HL-60 (cell line): Measurements from ENCODE around the gene CHKB.
"Not testable (repeated sequence)": the region's sequence is repeated elsewhere in the genome, so short reads cannot be mapped to it uniquely, and the experiment has no call there.

ENCODE experiments used
- DNase-seq, 2 experiments: peaks; one replicate each; pipeline ENCODE4 v3.0.0-alpha.2; 2010 to 2020; ENCODE audit warnings: low read depth in 1 of 2, low spot score in 1 of 2
- H3K27ac ChIP-seq: fragments of 250-450 bp; sonication (Bioruptor Pico); replicated peaks from 2 replicates; pipeline ENCODE4 v1.5.1; 2020; ENCODE audit warnings: mild to moderate bottlenecking, moderate library complexity
- H3K27me3 ChIP-seq: fragments of 250-450 bp; sonication (Bioruptor Pico); 2 replicates; pipeline ENCODE4 v1.5.1; 2021; ENCODE audit warnings: mild to moderate bottlenecking, moderate library complexity; ENCODE audit not compliant: insufficient read depth, poor library complexity, severe bottlenecking
- H3K4me3 ChIP-seq: replicated peaks from 2 replicates; pipeline ENCODE4 v1.5.1; 2011; ENCODE audit warnings: mild to moderate bottlenecking, control low read depth, low read length; ENCODE audit not compliant: insufficient read depth
- CTCF ChIP-seq: IDR thresholded peaks from one replicate; pipeline ENCODE4 v1.5.1; 2011; ENCODE audit warnings: low read length, control low read depth, inconsistent platforms; ENCODE audit not compliant: insufficient read depth
- GABPA ChIP-seq: IDR thresholded peaks from 2 replicates; pipeline ENCODE4 v1.6.1; 2012; ENCODE audit warnings: low read depth
- POLR2AphosphoS5 ChIP-seq: IDR thresholded peaks from 2 replicates; pipeline ENCODE4 v1.6.1; 2012; ENCODE audit warnings: low read depth
- REST ChIP-seq: IDR thresholded peaks from 2 replicates; pipeline ENCODE4 v1.6.1; 2012; ENCODE audit warnings: low read depth; ENCODE audit not compliant: insufficient replicate concordance
- SPI1 ChIP-seq: IDR thresholded peaks from 2 replicates; pipeline ENCODE4 v1.6.1; 2012; ENCODE audit warnings: low read depth, mild to moderate bottlenecking, borderline replicate concordance

Gene CHKB

GRCh38 chr22:50610041-50610451, 27.4 kb upstream of the CHKB start:
- TF ChIP-seq GABPA (no peak), SPI1 (no peak), CTCF (no peak), REST (no peak), POLR2AphosphoS5 (no peak)
- peaks cover 26% of the 10 kb centered on the region for H3K27me3 ChIP-seq
- DNase-seq = no peak
- H3K4me3 ChIP-seq = no peak overlapping the region
- H3K27ac ChIP-seq = no peak overlapping the region

GRCh38 chr22:50609599-50609998, 26.9 kb upstream of the CHKB start:
- peaks cover 28% of the 10 kb centered on the region for H3K27me3 ChIP-seq
- no peak for DNase-seq
- H3K27ac ChIP-seq = no peak overlapping the region
- TF ChIP-seq GABPA = no peak
- no peak for TF ChIP-seq SPI1
- TF ChIP-seq CTCF = no peak
- no peak for TF ChIP-seq POLR2AphosphoS5
- no peak for TF ChIP-seq REST
- no peak overlapping the region for H3K4me3 ChIP-seq

- DNase-seq = no peak
- TF ChIP-seq GABPA (no peak), POLR2AphosphoS5 (no peak), CTCF (no peak), REST (no peak), SPI1 (no peak)
- Histone ChIP-seq H3K4me3 (no peak overlapping the region), H3K27ac (no peak overlapping the region), H3K27me3 (peaks cover 28% of the 10 kb centered on the region)
These were observed 26.3 kb upstream of the CHKB start for GRCh38 chr22:50608996-50609395.

GRCh38 chr22:50608058-50608840, 25.6 kb upstream of the CHKB start:
- not testable (repeated sequence) for DNase-seq, H3K4me3 ChIP-seq, H3K27ac ChIP-seq
- peaks cover 36% of the 10 kb centered on the region for H3K27me3 ChIP-seq
